Right forelimb (tissue), 1 donor: ENCODE data around the gene MRPL16.
"Not testable (repeated sequence)": the region's sequence is repeated elsewhere in the genome, so short reads cannot be mapped to it uniquely, and the experiment has no call there.

Source experiments
- DNase-seq: peaks from one replicate; pipeline ENCODE4 v3.0.0-alpha.2; 2018

MRPL16 gene

GRCh38 chr11:59810189-59810910 is at the start of gene MRPL16:
TSS of gene MRPL16 (minus strand) at chr11:59810778. CDS start at chr11:59810658, 120 bp downstream.
- peak; percentile 93 for DNase-seq

GRCh38 chr11:59859673-59860072 is 49.1 kb upstream of the MRPL16 start:
- DNase-seq, result no peak

DNA sequence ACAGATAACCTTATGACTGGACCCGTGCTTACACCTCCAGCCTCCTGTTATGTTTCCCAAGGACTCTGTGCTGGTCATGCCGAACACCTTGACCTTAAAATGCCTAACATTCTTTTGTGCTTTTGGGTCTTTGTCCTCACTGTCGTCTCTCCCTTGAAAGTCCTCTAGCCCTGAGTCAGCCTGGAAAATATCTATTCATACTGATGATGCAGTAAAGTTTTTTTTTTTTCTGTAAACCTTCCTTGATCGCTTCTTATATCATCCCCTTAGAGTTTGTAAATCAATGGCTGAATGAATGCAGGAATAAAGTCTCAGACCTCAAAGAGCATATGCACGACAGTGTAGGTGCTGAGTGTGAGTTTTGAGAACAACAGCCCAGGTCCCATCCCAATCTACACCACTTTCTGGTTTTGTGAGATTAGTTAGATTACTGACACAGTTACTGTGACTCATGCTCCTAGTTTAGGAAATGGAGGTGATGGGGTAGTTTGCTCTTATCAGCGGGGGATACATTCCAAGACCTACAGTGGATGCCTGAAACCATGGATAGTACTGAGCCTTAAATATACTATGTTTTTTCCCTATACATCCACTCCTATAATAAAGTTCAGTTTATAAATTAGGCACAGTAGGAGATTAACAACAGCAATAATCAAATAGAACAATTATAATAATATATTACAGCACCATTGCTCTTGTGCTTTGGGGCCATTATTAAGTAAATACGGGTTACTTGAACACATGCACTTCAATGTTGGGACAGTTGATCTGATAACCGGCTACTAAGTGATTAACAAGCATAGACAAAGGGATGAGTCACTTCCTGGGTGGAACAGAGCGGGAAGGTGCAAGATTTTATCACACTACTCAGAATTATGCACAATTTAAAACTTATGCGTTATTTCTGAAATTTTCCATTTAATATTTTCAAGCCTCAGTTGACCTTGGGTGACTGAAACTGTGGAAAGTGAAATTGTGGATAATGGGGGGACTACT is 47.2 kb upstream of the MRPL16 start:
- DNase-seq, result no peak

GRCh38 chr11:59854871-59855270 is 44.3 kb upstream of the MRPL16 start:
- no peak for DNase-seq

DNA sequence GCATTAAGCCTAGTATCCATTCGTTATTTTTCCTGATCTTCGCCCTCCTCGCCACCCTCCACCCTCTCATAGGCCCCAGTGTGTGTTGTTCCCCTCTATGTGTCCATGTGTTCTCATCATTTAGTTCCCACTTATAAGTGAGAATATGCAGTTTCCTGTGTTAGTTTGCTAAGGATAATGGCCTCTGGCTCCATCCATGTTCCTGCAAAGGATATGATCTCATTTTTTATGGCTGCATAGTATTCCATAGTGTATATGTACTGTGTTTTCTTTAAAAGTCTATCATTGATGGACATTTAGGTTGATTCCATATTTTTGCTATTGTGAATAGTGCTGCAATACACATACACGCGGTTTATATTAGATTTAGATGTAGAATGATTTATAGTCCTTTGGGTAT is 40.8 kb upstream of the MRPL16 start:
- DNase-seq, result not testable (repeated sequence)

GRCh38 chr11:59849551-59849950 is 39.0 kb upstream of the MRPL16 start:
- not testable (repeated sequence) for DNase-seq

GRCh38 chr11:59849129-59849528 is 38.6 kb upstream of the MRPL16 start:
- DNase-seq, result no peak

DNA sequence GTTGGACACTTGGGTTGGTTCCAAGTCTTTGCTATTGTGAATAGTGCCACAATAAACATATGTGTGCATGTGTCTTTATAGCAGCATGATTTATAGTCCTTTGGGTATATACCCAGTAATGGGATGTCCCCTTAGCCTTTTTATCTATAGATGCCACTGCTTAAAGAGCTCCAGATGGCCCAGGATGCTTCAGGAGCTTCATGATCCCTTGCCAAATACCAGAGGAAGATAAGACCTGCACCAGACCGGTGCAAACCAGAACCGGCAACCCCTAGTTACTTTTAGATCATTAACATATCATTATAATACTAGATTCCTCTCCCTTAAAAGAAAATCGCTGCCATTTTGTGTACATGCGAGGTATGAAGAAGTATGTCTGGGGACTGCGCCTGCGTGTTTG is 37.9 kb upstream of the MRPL16 start:
- not testable (repeated sequence) for DNase-seq

- DNase-seq, result no peak
Measured at GRCh38 chr11:59847626-59848025, 37.0 kb upstream of the MRPL16 start.

- no peak for DNase-seq
Measured at GRCh38 chr11:59846556-59846955, 36.0 kb upstream of the MRPL16 start.

DNA sequence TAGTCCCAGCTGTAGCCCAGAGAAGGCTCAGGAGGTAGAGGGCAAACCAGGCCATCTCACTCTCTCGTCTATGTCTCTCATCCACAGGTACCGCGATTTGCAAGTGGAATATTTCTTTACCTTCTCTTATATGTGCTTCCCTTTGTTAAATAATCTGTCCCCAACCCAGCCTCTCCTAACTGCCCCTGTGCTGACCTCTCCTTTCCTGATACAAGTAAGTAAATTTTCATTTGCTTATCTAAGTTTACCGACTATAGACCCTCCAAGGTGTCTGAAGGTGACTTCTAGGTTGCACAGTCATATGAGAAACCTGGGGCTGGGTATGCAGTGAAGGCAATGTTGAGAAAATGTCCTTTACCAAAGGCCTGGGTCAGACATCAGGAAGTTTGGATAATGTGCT is 34.8 kb upstream of the MRPL16 start, which contains the start of gene CBLIF:
Gene CBLIF (minus strand): TSS at position 101 of the 400 bp plus-strand sequence. CDS start 46 bp downstream, at position 55.
- DNase-seq, result no peak

GRCh38 chr11:59842316-59842715 is 31.7 kb upstream of the MRPL16 start:
- DNase-seq, result no peak

GRCh38 chr11:59841514-59841913 is 30.9 kb upstream of the MRPL16 start:
- DNase-seq, result no peak

GRCh38 chr11:59839615-59840014 is 29.0 kb upstream of the MRPL16 start:
- DNase-seq, result no peak

GRCh38 chr11:59833602-59834001 is 23.0 kb upstream of the MRPL16 start:
- DNase-seq, result no peak

DNA sequence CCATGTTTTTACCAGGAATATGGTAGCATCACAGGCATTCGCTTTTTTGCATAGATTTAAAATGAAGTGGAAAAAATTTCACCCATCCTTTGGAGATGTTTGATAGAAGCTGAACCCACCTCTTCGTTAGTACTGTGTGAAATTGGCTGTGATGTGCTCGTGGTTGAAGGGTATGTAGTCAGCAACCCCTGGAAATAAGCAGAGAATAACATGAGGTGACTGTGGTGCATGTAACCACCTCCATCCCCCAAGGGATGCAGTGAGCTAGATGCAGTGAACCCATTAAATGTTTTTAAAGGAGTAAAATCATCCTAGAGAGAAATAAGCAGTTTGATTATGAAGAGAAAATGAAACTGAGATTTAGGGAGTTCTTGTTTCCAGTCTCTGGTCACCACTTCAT is 18.8 kb upstream of the MRPL16 start:
- DNase-seq, result no peak

DNA sequence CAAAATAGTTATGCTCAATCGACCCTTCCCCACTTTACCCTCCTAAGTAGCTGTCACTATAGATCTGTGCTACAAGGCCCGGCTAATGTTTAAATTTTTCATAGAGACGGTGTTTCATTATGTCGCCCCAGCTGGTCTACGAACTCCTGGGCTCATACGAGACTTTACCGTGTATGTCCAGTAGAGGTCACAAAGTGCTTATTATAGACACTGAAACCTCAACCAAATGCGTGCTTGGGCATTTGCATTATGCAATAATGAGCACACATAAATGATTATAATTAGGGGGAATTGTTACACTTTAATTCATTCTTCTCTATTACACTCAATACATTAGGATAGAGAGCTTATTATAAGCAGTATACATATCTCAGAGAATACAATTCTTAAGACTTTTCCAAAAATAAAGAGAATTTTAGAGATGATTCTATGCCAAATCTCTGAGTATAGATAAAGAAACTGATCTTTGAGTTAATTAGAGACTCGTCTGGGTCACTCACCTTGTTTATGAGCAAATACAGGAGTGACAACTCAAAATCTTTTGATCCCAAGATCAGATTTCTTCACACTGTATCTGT is 12.5 kb upstream of the MRPL16 start:
- DNase-seq, result no peak

GRCh38 chr11:59818572-59818971 is 8.0 kb upstream of the MRPL16 start:
- no peak for DNase-seq

DNA sequence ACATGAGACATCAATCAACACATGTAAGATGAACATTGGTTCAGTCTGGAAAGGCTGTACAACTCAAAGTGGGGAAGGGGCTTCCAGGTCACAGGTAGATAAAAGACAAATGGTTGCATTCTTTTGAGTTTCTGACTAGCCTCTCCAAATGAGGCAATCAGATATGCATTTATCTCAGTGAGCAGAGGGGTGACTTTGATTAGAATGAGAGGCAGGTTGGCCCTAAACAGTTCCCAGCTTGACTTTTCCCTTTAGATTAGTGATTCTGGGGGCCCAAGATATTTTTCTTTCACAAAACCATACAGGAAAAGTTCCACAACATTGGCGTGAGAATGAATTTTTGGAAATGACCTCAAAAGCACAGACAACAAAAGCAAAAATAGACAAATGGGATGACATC is 5.9 kb upstream of the MRPL16 start:
- not testable (repeated sequence) for DNase-seq

- DNase-seq, result no peak
Measured at GRCh38 chr11:59815754-59816153, 5.2 kb upstream of the MRPL16 start.

DNA sequence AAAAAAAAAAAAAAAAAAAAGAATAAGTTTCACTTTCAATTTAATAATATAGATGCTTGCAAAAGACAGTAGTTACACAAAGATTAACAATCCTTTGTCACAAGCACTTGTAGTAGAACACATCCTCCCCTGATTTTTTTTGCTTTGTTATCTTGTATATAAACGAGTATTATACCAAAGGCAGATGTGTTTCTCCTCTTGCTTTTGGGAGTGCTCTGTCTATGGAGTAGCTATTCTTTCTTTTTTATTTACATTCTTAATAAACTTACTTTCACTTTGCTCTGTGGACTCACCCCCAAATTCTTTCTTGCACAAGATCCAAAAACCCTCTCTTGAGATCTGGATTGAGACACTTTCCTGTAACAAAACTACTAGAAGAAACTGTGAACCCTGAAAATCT is 3.4 kb upstream of the MRPL16 start:
- no peak for DNase-seq

GRCh38 chr11:59813364-59813763 is 2.8 kb upstream of the MRPL16 start:
- no peak for DNase-seq

GRCh38 chr11:59812220-59812619 is 1.6 kb upstream of the MRPL16 start:
- DNase-seq, result no peak

- no peak for DNase-seq
Measured at GRCh38 chr11:59810911-59811259, 307 bp upstream of the MRPL16 start.
